Measurements from ENCODE around the gene TAF4B. TPM values are rescaled to one million over a fixed set of nuclear protein-coding genes. Genes with fewer than 3 reads are reported as not detected.
A peak's percentile ranks its signal among the peaks of the same experiment; 100 is the strongest.
"Not testable (repeated sequence)": the region's sequence is repeated elsewhere in the genome, so short reads cannot be mapped to it uniquely, and the experiment has no call there.

TAF4B gene
- total RNA-seq, 1 experiment from 2014 or later: 7.6 TPM

- no peak for DNase-seq (ENCODE audit: low read depth)
These were observed 198.3 kb downstream of the TAF4B start for GRCh38 chr18:26424428-26425147.

- DNase-seq (ENCODE audit: low read depth): no peak
These were observed 198.9 kb downstream of the TAF4B start for GRCh38 chr18:26425148-26425531.

- DNase-seq (ENCODE audit: low read depth): peak; percentile 74
These were observed 203.4 kb downstream of the TAF4B start for GRCh38 chr18:26429535-26430226.

GRCh38 chr18:26432651-26433424 lies 206.6 kb downstream of the TAF4B start:
- no peak for DNase-seq (ENCODE audit: low read depth)

- DNase-seq (ENCODE audit: low read depth): no peak
These were observed 208.6 kb downstream of the TAF4B start for GRCh38 chr18:26434887-26435286.

- no peak for DNase-seq (ENCODE audit: low read depth)
These were observed 209.3 kb downstream of the TAF4B start for GRCh38 chr18:26435415-26436095.

GRCh38 chr18:26436176-26437051 lies 210.2 kb downstream of the TAF4B start:
- peak; percentile 71 for DNase-seq (ENCODE audit: low read depth)

- DNase-seq (ENCODE audit: low read depth): not testable (repeated sequence)
These were observed 211.4 kb downstream of the TAF4B start for GRCh38 chr18:26437634-26438033.

- DNase-seq (ENCODE audit: low read depth): no peak
These were observed 212.7 kb downstream of the TAF4B start for GRCh38 chr18:26438980-26439379.

GRCh38 chr18:26439537-26439936 lies 213.3 kb downstream of the TAF4B start:
- no peak for DNase-seq (ENCODE audit: low read depth)

- no peak for DNase-seq (ENCODE audit: low read depth)
These were observed 214.4 kb downstream of the TAF4B start for GRCh38 chr18:26440644-26441043.

Other genes starting within 250 kb of the TAF4B start
- 108 and 120 TPM in 2 replicates for gene SS18, start 135.8 kb upstream of the TAF4B start, total RNA-seq (2014; rRNA removed; shearing (Covaris generic))
- not detected in 2 replicates for gene PSMA8, start 92.6 kb upstream of the TAF4B start, total RNA-seq (2014; rRNA removed; shearing (Covaris generic))